ENCODE measurements around the gene SLC2A1.

SLC2A1 gene

GRCh38 chr1:42993502-42994136, 35.0 kb upstream of the SLC2A1 start:
- no peak for TF ChIP-seq JUND (IDR thresholded peaks at IDR 0.05; ENCODE audit: low read depth)
- in situ Hi-C loops (cut with HindIII; ENCODE audit: low pct_unique_long_range_greater_than_20kb, low sequenced_read_pairs) = no loop called here
- peak in 1 of 2 experiments; percentile 12 for DNase-seq (ENCODE audit: low read depth in 1 of 2, low spot score in 1 of 2)

DNA sequence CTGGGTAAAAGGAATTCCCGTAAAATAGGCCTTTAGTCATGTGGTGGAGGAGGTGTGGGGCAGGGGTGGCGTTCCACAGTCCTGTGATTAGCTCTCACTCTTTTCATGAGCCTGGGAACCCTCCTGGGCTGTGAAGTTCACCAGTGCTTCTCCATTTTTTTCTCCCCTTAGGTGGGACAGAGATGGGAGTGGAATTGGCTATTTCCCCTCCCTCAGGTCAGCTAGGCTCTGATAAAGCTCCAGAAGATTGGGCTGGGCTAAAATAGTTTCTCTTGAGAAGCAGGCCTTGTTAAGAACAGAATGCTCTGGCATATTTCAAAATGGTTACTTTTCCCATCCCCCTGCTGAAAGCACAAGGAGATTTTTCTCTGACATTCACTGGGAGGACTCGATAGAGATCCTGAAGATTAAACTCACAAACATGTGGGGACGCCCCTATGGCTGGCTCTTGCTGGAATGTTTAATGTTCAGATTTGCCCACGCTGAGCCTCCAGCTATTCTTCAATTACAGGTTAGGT, 33.4 kb upstream of the SLC2A1 start:
- DNase-seq (ENCODE audit: low read depth in 1 of 2, low spot score in 1 of 2) = peak in 1 of 2 experiments; percentile 73
- in situ Hi-C loops (cut with HindIII; ENCODE audit: low pct_unique_long_range_greater_than_20kb, low sequenced_read_pairs) = no loop called here
- no peak for TF ChIP-seq JUND (IDR thresholded peaks at IDR 0.05; ENCODE audit: low read depth)

- TF ChIP-seq JUND (IDR thresholded peaks at IDR 0.05; ENCODE audit: low read depth) = no peak
- no peak for DNase-seq (ENCODE audit: low read depth in 1 of 2, low spot score in 1 of 2)
- in situ Hi-C loops (cut with HindIII; ENCODE audit: low pct_unique_long_range_greater_than_20kb, low sequenced_read_pairs) = no loop called here
Measured at GRCh38 chr1:42990757-42991346, 32.2 kb upstream of the SLC2A1 start.

DNA sequence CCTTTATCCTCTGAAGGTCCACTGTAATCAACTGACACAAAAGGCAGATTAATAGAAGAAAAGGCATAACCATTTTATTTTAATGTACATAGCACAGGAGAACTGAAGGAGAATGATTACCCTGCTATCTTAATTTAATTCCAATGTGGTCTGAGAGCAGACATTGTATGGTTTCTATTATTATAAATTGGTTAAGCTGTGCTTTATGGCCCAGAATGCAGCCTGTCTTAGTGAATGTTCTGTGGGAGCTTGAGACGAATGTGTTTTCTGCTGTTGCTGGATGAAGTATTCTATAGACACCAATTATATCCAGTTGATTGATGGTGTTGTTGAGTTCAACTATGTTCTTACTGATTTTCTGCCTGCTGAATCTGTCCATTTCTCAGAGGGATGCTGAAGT, 25.0 kb upstream of the SLC2A1 start:
- in situ Hi-C loops (cut with HindIII; ENCODE audit: low pct_unique_long_range_greater_than_20kb, low sequenced_read_pairs) = no loop called here
- DNase-seq (ENCODE audit: low read depth in 1 of 2, low spot score in 1 of 2) = no peak
- no peak for TF ChIP-seq JUND (IDR thresholded peaks at IDR 0.05; ENCODE audit: low read depth)

- no peak for DNase-seq (ENCODE audit: low read depth in 1 of 2, low spot score in 1 of 2)
- no peak for TF ChIP-seq JUND (IDR thresholded peaks at IDR 0.05; ENCODE audit: low read depth)
- in situ Hi-C loops (cut with HindIII; ENCODE audit: low pct_unique_long_range_greater_than_20kb, low sequenced_read_pairs) = no loop called here
Measured at GRCh38 chr1:42983253-42983652, 24.6 kb upstream of the SLC2A1 start.

DNA sequence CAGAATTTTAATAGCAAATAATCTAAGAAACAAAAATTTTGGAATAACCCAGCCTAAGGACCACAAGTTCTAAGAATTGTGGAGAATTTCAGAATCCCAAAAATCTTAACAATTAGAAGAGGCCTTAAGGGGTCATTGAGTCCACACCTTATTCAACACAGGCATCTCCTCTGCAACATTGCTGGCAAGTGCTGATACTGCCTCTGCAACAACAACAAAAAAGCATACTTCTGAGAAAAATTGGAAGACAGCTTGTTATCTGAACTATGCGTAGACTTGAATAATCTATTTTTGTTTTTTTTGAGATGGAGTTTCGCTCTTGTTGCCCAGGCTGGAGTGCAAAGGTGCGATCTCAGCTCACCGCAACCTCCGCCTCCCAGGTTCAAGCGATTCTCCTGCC, 24.0 kb upstream of the SLC2A1 start:
- in situ Hi-C loops (cut with HindIII; ENCODE audit: low pct_unique_long_range_greater_than_20kb, low sequenced_read_pairs) = no loop called here
- TF ChIP-seq JUND (IDR thresholded peaks at IDR 0.05; ENCODE audit: low read depth) = no peak
- no peak for DNase-seq (ENCODE audit: low read depth in 1 of 2, low spot score in 1 of 2)

- TF ChIP-seq JUND (IDR thresholded peaks at IDR 0.05; ENCODE audit: low read depth) = no peak
- in situ Hi-C loops (cut with HindIII; ENCODE audit: low pct_unique_long_range_greater_than_20kb, low sequenced_read_pairs) = no loop called here
- DNase-seq (ENCODE audit: low read depth in 1 of 2, low spot score in 1 of 2) = no peak
Measured at GRCh38 chr1:42981871-42982270, 23.2 kb upstream of the SLC2A1 start.

DNA sequence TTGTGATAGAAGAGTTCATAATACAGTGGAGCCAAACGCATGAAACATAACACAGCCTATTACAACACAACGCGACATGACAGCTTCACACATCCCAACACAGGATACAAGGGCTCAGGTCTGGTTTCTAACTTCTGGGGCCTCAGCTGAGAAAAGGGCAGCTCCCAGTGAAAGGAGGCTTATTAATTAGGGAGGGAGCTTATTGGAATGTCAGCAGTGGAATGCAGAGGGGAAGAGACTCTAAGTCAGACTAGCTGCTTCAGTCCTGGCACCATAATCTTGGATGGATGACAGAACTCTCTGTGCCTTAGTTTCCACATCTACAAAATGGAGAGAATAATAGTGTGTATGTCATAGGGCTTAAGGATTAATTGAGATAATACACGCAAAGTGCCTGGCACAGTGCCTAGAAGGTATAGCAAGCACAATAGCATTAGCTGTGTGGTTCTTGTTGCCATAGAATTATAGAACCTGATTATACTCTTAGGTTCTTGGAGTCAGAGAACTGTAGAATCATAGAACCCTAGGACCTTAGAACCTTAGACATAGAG, 22.7 kb upstream of the SLC2A1 start:
- in situ Hi-C loops (cut with HindIII; ENCODE audit: low pct_unique_long_range_greater_than_20kb, low sequenced_read_pairs) = no loop called here
- TF ChIP-seq JUND (IDR thresholded peaks at IDR 0.05; ENCODE audit: low read depth) = no peak
- no peak for DNase-seq (ENCODE audit: low read depth in 1 of 2, low spot score in 1 of 2)

GRCh38 chr1:42979896-42980800, 21.5 kb upstream of the SLC2A1 start:
- in situ Hi-C loops (cut with HindIII; ENCODE audit: low pct_unique_long_range_greater_than_20kb, low sequenced_read_pairs) = no loop called here
- no peak for DNase-seq (ENCODE audit: low read depth in 1 of 2, low spot score in 1 of 2)
- TF ChIP-seq JUND (IDR thresholded peaks at IDR 0.05; ENCODE audit: low read depth) = no peak

DNA sequence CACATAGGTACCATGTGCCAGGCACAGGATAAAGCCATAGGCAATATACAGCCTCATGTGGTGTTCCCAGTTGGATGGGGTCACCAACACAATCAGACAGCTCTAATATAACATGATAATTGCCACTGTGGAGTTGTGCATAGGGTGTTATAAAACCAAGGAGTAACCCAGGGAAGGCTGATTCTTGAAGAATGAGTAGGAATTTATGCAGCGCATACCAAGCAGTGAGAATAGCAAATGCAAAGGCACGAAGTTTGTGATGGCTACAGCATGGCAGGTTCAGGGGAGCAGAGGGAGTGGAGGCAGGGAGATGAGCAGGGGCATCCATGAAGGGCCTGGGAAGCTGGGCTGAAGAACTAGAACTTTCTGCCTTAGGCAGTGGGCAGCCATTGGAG, 20.4 kb upstream of the SLC2A1 start:
- TF ChIP-seq JUND (IDR thresholded peaks at IDR 0.05; ENCODE audit: low read depth) = no peak
- no peak for DNase-seq (ENCODE audit: low read depth in 1 of 2, low spot score in 1 of 2)
- in situ Hi-C loops (cut with HindIII; ENCODE audit: low pct_unique_long_range_greater_than_20kb, low sequenced_read_pairs) = no loop called here

- no peak for TF ChIP-seq JUND (IDR thresholded peaks at IDR 0.05; ENCODE audit: low read depth)
- in situ Hi-C loops (cut with HindIII; ENCODE audit: low pct_unique_long_range_greater_than_20kb, low sequenced_read_pairs) = no loop called here
- no peak for DNase-seq (ENCODE audit: low read depth in 1 of 2, low spot score in 1 of 2)
Measured at GRCh38 chr1:42978317-42979035, 19.8 kb upstream of the SLC2A1 start.

DNA sequence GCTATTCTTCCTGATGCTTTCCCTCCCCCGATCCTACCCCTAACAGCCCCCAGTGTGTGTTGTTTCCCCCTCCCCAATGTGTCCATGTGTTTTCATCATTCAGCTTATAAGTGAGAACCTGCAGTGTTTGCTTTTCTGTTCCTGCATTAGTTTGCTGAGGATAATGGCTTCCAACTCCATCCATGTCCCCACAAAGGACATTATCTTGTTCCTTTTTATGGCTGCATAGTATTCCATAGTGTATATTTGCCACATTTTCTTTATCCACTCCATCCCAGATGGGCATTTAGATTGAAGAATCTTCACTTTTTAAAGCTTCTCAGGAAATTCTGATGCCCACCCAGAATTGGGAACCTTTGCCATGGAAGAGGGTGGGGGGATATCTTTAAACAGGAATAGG, 19.0 kb upstream of the SLC2A1 start:
- in situ Hi-C loops (cut with HindIII; ENCODE audit: low pct_unique_long_range_greater_than_20kb, low sequenced_read_pairs) = no loop called here
- no peak for TF ChIP-seq JUND (IDR thresholded peaks at IDR 0.05; ENCODE audit: low read depth)
- DNase-seq (ENCODE audit: low read depth in 1 of 2, low spot score in 1 of 2) = no peak

All from T47D (cell line).